GM19438 (cell line): ENCODE data around the gene RHOH.

Experiments used
- ATAC-seq: cut with Tn5 transposase; IDR thresholded peaks from one replicate; pipeline ENCODE4 v1.9.1; 2021; ENCODE audit warnings: low read depth; ENCODE audit not compliant: unreplicated experiment

Gene RHOH

DNA sequence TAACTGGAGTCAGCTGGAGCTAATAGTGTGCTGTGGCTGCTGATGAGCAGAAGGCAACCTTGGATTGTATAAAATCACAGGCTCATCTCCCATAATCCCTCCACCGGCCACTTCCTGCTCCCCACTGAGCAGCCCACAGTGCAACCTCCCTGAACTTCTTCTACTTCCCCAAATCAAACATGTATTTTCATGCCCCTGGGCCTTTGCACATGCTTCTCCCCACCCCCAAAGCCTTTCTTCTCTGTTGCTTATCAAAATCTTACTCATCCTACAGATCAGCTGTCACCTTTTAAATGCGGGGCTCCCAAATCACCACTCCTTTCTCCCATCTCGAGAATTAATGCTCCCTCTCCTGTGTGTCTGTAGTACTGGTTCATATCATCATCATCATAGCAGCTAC is 35.8 kb downstream of the RHOH start:
- ATAC-seq = no peak

- ATAC-seq = no peak
These were observed 36.4 kb downstream of the RHOH start for GRCh38 chr4:40233227-40233626.

- ATAC-seq = no peak
These were observed 37.7 kb downstream of the RHOH start for GRCh38 chr4:40234519-40235039.

- ATAC-seq = no peak
These were observed 41.3 kb downstream of the RHOH start for GRCh38 chr4:40238008-40238699.

DNA sequence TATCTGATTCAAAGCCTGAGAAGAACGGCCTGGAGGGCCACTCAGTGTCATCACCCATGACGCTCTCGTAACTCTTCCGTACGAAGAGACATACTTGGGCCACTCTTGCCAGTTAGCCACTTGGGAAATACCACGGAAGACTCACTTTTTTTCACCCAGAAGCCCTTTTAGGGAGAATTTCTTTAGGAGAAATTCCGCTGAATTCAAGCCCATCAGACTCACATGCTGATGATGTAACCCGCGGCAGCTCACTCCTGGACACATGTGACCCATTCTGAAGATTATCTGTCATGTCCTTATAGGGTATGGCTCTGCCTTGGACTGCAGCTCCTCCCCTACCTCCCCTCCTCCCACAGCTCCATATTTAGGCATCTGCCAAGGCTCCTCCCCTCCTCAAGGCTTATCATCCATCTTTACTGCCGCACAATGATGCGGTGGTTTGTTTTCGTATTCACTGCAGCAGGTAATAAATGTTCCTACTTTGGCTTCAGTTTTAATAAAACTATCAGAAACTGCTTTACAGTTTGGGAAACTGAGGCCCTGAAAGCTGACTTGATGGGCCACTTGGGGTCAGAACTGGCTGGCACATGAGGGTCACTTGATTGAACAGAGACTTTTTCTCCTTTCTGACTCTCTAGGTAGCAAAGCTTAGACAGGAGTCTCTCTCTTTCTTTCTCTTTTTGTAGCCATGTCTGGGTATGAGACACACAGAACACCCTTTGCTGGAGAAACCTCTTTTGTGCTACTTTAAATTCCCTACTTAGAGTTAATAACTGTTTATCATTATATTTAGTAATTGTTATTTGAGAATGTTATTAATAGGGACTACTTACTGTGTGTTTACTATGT is 42.1 kb downstream of the RHOH start:
- ATAC-seq = no peak

DNA sequence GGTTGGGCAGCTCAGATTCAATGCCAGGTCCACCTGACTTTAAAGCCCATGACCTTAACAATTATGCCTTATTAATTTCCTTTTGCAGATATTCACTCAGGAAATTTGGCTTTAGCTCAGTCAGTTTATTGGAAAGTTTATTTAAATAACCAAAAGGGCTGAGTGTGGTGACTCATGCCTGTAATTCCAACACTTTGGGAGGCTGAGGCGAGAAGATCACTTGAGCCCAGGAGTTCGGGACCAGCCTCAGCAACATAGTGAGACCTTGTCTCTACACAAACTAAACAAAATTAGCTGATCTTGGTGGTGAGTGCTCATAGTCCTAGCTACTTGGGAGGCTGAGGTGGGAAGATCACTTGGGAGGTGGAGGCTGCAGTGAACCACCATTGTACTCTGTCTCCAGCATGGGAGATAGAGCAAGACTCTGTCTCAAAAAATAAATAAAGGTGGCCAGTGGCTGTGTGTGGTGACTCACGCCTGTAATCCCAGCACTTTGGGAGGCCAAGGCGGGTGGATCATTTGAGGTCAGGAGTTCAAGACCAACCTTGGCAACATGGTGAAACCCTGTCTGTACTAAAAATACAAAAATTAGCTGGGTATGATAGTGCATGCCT is 43.3 kb downstream of the RHOH start:
- ATAC-seq = no peak

- ATAC-seq = no peak
These were observed 44.2 kb downstream of the RHOH start for GRCh38 chr4:40241026-40241425.

DNA sequence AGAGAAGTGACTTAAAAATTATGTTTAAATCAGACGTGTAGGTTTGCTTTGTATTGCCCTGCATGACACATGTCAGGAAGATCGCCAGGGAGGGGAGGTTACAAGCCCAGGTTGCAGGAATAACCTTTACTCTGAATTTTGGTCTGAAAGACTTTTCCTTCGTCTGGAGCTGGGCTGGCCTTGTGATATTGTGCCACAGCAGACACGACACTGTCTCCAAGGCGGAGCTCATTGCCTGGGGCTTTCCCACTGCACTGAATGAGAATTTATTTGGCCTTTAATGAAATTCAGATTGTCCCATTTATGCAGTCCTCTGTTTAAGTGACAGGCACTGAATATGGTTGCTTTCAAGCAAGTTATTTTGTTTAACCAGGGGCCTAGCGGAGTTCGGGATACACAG is 45.1 kb downstream of the RHOH start:
- ATAC-seq = no peak

GRCh38 chr4:40243386-40243948 is 46.6 kb downstream of the RHOH start:
- no peak for ATAC-seq

GRCh38 chr4:40244606-40245005 is 47.8 kb downstream of the RHOH start:
- no peak for ATAC-seq

DNA sequence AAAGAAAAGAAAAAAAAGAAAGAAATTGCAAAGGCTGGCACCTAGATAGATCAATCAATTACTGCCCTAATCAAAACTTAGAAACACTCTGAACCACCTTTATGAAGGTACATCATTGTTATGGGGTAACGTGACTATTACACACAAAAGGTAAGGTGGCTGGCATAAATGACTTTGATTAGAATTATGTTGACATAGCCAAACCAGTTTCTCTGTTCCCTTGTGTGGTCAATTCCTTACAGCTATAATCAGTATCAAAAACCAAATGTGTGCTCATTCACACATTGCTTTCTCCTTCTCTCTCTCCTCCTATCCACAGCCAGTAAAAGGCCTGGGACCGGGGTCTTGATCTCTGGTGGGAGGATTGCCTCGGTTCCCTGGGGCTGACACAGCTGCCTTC is 48.7 kb downstream of the RHOH start:
- ATAC-seq = no peak

GRCh38 chr4:40246011-40246900 is 49.4 kb downstream of the RHOH start:
- no peak for ATAC-seq

DNA sequence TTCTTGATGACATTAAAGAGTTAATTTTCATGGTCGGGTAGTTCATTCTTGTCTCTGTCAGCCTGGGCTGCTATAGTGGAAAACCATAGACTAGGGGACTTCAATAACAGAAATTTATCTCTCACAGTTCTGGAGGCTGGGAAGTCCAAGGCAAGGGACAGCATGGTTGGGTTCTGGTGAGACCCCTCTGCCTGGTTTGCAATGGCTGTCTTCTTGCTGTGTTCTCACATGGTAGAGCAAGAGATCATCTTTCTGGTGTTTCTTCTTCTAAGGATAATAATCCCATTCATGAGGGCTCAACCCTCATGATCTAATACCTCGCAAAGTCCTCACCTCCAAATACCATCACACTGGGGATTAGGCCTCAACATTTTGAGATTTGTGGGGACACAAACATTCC is 50.1 kb downstream of the RHOH start:
- ATAC-seq = no peak

DNA sequence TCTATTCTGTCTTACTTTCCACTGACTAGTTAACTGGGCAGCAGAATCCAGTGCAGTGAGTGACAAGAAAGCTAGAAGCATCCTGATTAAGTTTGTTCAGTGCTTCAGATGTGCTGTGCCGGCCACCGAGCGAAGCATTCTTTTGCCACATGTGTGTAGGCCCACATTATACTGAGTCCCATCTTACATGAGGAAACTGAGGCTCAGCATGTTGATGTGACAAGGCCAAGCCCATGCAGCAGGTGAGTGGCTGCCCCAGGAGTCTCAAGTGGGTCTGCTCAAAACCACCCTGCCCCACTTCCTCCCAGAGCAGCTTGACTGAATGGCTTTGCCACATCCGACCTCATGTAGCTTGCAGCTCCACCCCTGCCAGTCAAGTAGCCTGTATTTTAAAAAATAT is 50.5 kb downstream of the RHOH start:
- ATAC-seq = no peak

- no peak for ATAC-seq
These were observed 54.5 kb downstream of the RHOH start for GRCh38 chr4:40251366-40251765.

DNA sequence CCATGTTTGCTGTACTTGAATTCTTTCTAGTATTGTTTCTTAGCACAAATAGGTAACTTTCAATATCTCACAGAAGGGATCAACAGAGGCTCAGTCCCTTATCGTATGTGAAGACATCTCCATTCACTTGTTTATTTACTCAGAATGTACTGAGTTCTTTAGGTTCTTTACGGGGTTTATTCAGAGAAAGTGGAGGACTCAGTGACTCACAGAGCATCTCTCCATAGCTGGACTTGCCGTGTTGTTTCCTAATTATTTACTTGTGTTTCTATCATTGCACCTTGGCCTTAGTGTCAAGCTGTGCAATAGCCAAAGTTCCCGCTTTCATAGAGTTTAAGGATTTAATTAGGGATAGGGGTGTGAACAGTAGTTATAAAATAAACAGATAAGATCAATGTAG is 57.1 kb downstream of the RHOH start:
- ATAC-seq = no peak

- ATAC-seq = no peak
These were observed 58.0 kb downstream of the RHOH start for GRCh38 chr4:40254608-40255392.

- no peak for ATAC-seq
These were observed 58.8 kb downstream of the RHOH start for GRCh38 chr4:40255393-40256281.
